ENCODE measurements around the gene PAGR1. TPM values are rescaled to one million over a fixed set of nuclear protein-coding genes. Genes with fewer than 3 reads are reported as not detected.

The PAGR1 gene
- total and polyA plus RNA-seq, 9 of the 15 experiments (the other 6 are each of a cell fraction or from before 2014, with no cell fraction given) = 1.4 to 58.2 (median 16.8) TPM

- TF ChIP-seq MYBL2 (IDR thresholded peaks at IDR 0.05; ENCODE audit: low read depth) (no peak), MYBL2 (CRISPR knock-in tag; IDR thresholded peaks at IDR 0.05; ENCODE audit: borderline replicate concordance) (no peak), KLF1 (tag; IDR thresholded peaks at IDR 0.05) (no peak), GTF2E2 (tag; IDR thresholded peaks at IDR 0.05) (no peak), SMARCC2 (IDR thresholded peaks at IDR 0.05; ENCODE audit: low read depth) (no peak), CBX3 (IDR thresholded peaks at IDR 0.05; ENCODE audit: borderline replicate concordance in 1 of 2, low read length in 2 of 2) (peak in 1 of 2 experiments; percentile 48; a peak in 1 of 3 replicates), TRIM28 (IDR thresholded peaks at IDR 0.05) (no peak), MCM2 (IDR thresholded peaks at IDR 0.05; ENCODE audit: low read depth) (no peak), BRF2 (IDR thresholded peaks at IDR 0.05; ENCODE audit: borderline replicate concordance, insufficient read depth, insufficient read length) (no peak), ZNF77 (CRISPR knock-in tag; IDR thresholded peaks at IDR 0.05) (no peak), ARID4B (CRISPR knock-in tag; IDR thresholded peaks at IDR 0.05) (peak; percentile 98), ZNF143 (CRISPR knock-in tag; IDR thresholded peaks at IDR 0.05) (no peak; the same call in 1 of the 2 replicates), JUND (IDR thresholded peaks at IDR 0.05; ENCODE audit: borderline replicate concordance, low read depth, low read length) (0 out of 2 replicates have a peak, but pooled peaks have one; percentile 1), JUND (tag; IDR thresholded peaks at IDR 0.05; ENCODE audit: borderline replicate concordance, low read depth, low read length) (peak; percentile 43; the same call in 1 of the 3 replicates), ZNF57 (CRISPR knock-in tag; IDR thresholded peaks at IDR 0.05) (no peak), ZBTB8A (IDR thresholded peaks at IDR 0.05; ENCODE audit: partially characterized antibody) (no peak)
These were observed 8.3 kb upstream of the PAGR1 start (continued) for GRCh38 chr16:29807426-29808218.

Data from K562 (cell line).